A549 (cell line): ENCODE measurements around the gene VSNL1.

Source experiments
- BHLHE40 ChIP-seq: IDR thresholded peaks from 2 replicates; pipeline ENCODE4 v1.6.1; 2012; ENCODE audit warnings: low read depth, low read length, inconsistent platforms
- CHD2 ChIP-seq: fragments of 150-350 bp; IDR thresholded peaks from 2 replicates; pipeline ENCODE4 v1.6.1; 2014; ENCODE audit warnings: low read length; ENCODE audit not compliant: partially characterized antibody
- JUNB ChIP-seq: fragments of >200 bp; sonication (Bioruptor Twin); formaldehyde crosslinking; IDR thresholded peaks from 2 replicates; pipeline ENCODE4 v1.6.1; 2016
- MYC ChIP-seq: IDR thresholded peaks from 2 replicates; pipeline ENCODE4 v1.6.1; 2012; ENCODE audit warnings: mild to moderate bottlenecking, inconsistent platforms, low read length, improper control_type of control experiment, borderline replicate concordance
- NFE2L2 ChIP-seq: fragments of 150-350 bp; conservative IDR thresholded peaks from 2 replicates; pipeline ENCODE4 v1.6.1; 2014; ENCODE audit warnings: low read length
- NR3C1 ChIP-seq: fragments of >200 bp; sonication (Bioruptor Twin); formaldehyde crosslinking; IDR thresholded peaks from 3 replicates; pipeline ENCODE4 v1.6.1; 2017
- PHF8 ChIP-seq: fragments of 200-600 bp; sonication (generic); IDR thresholded peaks from 2 replicates; pipeline ENCODE4 v1.6.1; 2016; ENCODE audit warnings: low read depth, mild to moderate bottlenecking, antibody characterized with exemption, moderate library complexity, borderline replicate concordance
- RARB ChIP-seq: fragments of 250-450 bp; sonication (Bioruptor Pico); IDR thresholded peaks from 2 replicates; pipeline ENCODE4 v1.8.0; 2021; ENCODE audit warnings: mild to moderate bottlenecking, moderate library complexity
- RCOR1 ChIP-seq: fragments of 150-350 bp; IDR thresholded peaks from 2 replicates; pipeline ENCODE4 v1.6.1; 2014; ENCODE audit warnings: antibody characterized with exemption, low read length, low read depth
- TF ChIP-seq, protein P1 (sequence below): fragments of >200 bp; sonication (Bioruptor Twin); formaldehyde crosslinking; IDR thresholded peaks from 3 replicates; pipeline ENCODE4 v1.5.1; 2016
- TF ChIP-seq, protein P2 (sequence below): IDR thresholded peaks from 2 replicates; pipeline ENCODE4 v1.6.1; 2012

DNA sequence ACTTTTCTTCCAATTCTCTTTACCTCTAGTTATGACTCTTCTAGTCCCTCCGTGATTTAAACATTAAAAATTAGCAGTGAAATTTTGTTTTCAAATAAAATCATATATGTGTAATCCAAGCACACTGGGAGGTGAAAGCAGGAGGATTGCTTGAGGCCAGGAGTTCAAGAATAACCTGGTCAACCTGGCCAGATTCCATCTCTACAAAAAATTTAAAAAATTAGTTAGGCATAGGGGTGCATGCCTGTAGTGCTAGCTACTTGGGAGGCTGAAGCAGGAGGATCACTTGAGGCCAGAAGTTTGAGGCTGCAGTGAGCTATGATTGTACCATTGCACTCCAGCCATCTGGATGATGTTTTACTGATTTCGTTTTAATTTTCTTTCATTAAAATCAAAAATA, 7.0 kb upstream of the VSNL1 start:
- TF ChIP-seq CHD2 (no peak), NFE2L2 (no peak), RCOR1 (no peak), BHLHE40 (no peak), NR3C1 (no peak), RARB (no peak), PHF8 (no peak), MYC (no peak), JUNB (no peak)
- TF ChIP-seq, protein P1, sequence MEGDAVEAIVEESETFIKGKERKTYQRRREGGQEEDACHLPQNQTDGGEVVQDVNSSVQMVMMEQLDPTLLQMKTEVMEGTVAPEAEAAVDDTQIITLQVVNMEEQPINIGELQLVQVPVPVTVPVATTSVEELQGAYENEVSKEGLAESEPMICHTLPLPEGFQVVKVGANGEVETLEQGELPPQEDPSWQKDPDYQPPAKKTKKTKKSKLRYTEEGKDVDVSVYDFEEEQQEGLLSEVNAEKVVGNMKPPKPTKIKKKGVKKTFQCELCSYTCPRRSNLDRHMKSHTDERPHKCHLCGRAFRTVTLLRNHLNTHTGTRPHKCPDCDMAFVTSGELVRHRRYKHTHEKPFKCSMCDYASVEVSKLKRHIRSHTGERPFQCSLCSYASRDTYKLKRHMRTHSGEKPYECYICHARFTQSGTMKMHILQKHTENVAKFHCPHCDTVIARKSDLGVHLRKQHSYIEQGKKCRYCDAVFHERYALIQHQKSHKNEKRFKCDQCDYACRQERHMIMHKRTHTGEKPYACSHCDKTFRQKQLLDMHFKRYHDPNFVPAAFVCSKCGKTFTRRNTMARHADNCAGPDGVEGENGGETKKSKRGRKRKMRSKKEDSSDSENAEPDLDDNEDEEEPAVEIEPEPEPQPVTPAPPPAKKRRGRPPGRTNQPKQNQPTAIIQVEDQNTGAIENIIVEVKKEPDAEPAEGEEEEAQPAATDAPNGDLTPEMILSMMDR, result no peak
- TF ChIP-seq, protein P2, sequence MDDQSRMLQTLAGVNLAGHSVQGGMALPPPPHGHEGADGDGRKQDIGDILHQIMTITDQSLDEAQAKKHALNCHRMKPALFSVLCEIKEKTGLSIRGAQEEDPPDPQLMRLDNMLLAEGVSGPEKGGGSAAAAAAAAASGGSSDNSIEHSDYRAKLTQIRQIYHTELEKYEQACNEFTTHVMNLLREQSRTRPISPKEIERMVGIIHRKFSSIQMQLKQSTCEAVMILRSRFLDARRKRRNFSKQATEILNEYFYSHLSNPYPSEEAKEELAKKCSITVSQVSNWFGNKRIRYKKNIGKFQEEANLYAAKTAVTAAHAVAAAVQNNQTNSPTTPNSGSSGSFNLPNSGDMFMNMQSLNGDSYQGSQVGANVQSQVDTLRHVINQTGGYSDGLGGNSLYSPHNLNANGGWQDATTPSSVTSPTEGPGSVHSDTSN, result no peak
